HG02588 (cell line): ENCODE measurements around the gene TP53TG3C.
"Not testable (repeated sequence)": the region's sequence is repeated elsewhere in the genome, so short reads cannot be mapped to it uniquely, and the experiment has no call there.

Experiments
- ATAC-seq: cut with Tn5 transposase; IDR thresholded peaks from one replicate; pipeline ENCODE4 v1.9.1; 2021; ENCODE audit warnings: mild to moderate bottlenecking, moderate library complexity; ENCODE audit not compliant: unreplicated experiment

Gene TP53TG3C

GRCh38 chr16:33193926-33194325 is at the start of gene TP53TG3C:
TSS of gene TP53TG3C (plus strand) at chr16:33194226. CDS start at chr16:33194294, 68 bp downstream.
- ATAC-seq = not testable (repeated sequence)
